ENCODE data around the gene ZBP1.

ZBP1 gene

DNA sequence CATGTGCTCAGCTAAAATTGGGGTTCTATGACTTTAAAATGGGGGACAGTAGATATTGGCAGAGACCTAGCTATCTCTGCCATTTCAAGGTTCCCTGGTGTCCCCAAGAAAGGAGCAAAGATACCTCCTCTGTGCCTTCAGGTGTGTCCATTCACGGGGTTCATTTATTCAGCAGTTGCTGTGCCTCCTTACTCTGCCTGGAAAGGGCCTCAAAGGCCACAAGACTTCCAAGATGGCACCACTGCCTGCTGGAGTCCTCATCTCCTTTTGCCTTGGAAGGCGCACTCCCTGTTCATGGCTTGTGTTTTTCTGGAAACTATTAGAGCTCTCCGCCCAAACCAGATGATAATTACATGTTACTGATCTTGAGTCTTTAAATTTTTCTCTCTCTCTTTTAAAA lies 3.9 kb upstream of the ZBP1 start:
- TF ChIP-seq CEBPB (IDR thresholded peaks at IDR 0.05) (no peak), YY1 (IDR thresholded peaks at IDR 0.05; ENCODE audit: low read depth) (no peak), EP300 (IDR thresholded peaks at IDR 0.05; ENCODE audit: borderline replicate concordance) (no peak), RAD21 (IDR thresholded peaks at IDR 0.05; ENCODE audit: low read depth) (no peak)
- TF ChIP-seq, protein P1, sequence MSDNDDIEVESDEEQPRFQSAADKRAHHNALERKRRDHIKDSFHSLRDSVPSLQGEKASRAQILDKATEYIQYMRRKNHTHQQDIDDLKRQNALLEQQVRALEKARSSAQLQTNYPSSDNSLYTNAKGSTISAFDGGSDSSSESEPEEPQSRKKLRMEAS (IDR thresholded peaks at IDR 0.05): no peak
- TF ChIP-seq, protein P2, sequence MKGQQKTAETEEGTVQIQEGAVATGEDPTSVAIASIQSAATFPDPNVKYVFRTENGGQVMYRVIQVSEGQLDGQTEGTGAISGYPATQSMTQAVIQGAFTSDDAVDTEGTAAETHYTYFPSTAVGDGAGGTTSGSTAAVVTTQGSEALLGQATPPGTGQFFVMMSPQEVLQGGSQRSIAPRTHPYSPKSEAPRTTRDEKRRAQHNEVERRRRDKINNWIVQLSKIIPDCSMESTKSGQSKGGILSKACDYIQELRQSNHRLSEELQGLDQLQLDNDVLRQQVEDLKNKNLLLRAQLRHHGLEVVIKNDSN (IDR thresholded peaks at IDR 0.05): no peak

DNA sequence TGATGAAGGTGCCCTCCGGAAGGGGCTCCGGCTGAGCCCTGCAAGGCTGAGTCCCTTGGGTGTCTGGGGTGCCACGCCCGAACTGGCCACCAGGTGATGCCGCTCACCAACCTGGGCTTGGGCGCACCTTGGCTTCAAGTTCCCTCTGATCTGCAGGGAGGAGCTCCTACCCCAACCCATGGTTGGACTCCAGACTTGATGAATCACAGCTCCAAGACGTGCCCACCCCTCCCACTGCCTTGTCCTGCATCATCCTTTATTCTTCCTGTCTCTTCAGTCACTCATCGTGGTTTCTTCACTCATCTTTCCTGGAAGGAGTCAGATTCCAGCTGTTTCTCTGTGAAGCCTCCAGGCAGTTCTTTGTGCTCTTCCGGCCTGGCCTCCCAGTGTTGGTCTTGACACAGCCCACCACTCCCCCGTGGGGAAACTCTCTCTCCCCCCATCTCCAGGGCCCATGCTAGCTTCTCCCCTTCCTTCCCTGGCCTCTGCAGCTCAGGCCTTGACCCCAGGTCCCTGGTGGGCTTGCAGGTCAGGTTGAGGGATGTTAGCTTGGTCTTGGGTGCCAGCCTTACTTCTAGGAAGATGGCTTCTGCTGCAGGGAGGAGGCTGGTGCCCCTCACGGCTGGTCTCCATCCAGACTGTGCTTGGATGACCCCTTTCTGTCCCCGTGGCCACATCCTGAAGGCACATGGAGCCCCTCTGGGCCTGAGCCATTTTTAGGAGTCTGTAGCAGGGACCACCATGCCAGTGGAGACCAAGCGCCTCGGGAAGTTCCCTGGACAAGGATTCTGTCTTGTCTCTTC lies 2.6 kb upstream of the ZBP1 start:
- TF ChIP-seq CEBPB (IDR thresholded peaks at IDR 0.05) (no peak), ZBTB7A (IDR thresholded peaks at IDR 0.05; ENCODE audit: low read depth) (no peak), RAD21 (IDR thresholded peaks at IDR 0.05; ENCODE audit: low read depth) (peak; percentile 91), CREB1 (IDR thresholded peaks at IDR 0.05; ENCODE audit: low read depth) (no peak), EP300 (IDR thresholded peaks at IDR 0.05; ENCODE audit: borderline replicate concordance) (no peak)
- TF ChIP-seq, protein P1 (IDR thresholded peaks at IDR 0.05): no peak

DNA sequence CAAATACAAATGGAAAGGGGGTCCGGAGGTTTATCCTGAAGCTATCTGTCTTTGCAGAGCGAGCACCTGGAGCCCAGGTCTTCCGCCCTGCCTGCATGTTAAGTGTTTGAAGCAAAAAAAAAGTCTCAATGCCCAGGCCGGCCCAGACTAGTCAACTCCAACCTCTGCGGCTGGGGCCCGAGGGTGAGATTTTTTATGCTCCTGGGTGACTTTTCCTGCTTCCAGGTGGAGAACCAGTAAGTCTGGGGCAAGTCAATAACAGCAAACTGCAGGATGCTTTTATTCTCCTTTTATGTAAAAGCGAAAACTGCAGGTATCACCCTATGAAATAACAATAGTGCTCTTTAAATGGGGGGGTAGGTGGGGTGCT lies 2.0 kb upstream of the ZBP1 start:
- TF ChIP-seq, protein P3, sequence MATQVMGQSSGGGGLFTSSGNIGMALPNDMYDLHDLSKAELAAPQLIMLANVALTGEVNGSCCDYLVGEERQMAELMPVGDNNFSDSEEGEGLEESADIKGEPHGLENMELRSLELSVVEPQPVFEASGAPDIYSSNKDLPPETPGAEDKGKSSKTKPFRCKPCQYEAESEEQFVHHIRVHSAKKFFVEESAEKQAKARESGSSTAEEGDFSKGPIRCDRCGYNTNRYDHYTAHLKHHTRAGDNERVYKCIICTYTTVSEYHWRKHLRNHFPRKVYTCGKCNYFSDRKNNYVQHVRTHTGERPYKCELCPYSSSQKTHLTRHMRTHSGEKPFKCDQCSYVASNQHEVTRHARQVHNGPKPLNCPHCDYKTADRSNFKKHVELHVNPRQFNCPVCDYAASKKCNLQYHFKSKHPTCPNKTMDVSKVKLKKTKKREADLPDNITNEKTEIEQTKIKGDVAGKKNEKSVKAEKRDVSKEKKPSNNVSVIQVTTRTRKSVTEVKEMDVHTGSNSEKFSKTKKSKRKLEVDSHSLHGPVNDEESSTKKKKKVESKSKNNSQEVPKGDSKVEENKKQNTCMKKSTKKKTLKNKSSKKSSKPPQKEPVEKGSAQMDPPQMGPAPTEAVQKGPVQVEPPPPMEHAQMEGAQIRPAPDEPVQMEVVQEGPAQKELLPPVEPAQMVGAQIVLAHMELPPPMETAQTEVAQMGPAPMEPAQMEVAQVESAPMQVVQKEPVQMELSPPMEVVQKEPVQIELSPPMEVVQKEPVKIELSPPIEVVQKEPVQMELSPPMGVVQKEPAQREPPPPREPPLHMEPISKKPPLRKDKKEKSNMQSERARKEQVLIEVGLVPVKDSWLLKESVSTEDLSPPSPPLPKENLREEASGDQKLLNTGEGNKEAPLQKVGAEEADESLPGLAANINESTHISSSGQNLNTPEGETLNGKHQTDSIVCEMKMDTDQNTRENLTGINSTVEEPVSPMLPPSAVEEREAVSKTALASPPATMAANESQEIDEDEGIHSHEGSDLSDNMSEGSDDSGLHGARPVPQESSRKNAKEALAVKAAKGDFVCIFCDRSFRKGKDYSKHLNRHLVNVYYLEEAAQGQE (IDR thresholded peaks at IDR 0.05; ENCODE audit: low read depth): no peak
- TF ChIP-seq EP300 (IDR thresholded peaks at IDR 0.05; ENCODE audit: borderline replicate concordance) (no peak), FOXM1 (IDR thresholded peaks at IDR 0.05; ENCODE audit: borderline replicate concordance, low read depth) (no peak), ZBTB7A (IDR thresholded peaks at IDR 0.05; ENCODE audit: low read depth) (no peak), TEAD4 (IDR thresholded peaks at IDR 0.05) (no peak)
- TF ChIP-seq, protein P1 (IDR thresholded peaks at IDR 0.05): no peak
- TF ChIP-seq, protein P2 (IDR thresholded peaks at IDR 0.05): no peak

DNA sequence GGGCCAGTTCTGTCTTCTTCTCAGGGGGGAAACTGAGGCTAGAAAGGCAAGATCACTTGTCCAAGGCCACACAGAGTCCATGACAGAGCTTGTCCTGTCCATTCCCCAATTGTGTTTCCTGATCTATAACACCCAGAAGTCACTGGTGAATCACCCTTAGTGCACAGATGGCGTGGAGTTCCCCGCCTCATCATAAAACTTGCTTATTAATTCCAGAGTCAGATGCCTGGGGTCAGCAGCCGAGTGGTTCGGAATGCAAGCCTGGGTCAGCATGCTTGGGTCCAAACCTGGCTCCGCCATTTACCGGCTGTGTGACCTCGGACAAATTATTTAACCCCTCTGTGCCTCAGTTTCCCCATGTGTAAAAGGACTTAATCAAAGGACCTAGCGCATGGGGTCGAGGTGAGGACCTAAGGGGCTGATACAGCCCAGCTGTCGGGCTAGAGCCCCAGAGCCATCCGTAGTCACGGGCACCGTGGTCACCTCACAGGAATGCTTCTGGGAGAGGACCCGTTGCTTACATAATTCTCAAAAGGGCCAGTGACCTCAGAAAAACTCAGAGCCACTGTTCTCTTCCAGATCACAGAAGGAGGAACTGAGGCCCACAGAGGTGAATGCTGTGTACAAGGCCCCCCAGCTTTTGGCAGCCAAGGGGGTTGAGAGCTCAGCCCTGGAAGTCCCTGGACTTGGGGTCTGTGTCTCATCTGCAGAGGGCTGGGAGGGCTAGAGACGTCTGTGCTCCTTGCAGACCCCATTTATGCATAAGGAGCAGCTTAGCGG lies 1.4 kb upstream of the ZBP1 start:
- TF ChIP-seq NFIC (IDR thresholded peaks at IDR 0.05) (no peak), RAD21 (IDR thresholded peaks at IDR 0.05; ENCODE audit: low read depth) (no peak), ZBTB7A (IDR thresholded peaks at IDR 0.05; ENCODE audit: low read depth) (no peak), YY1 (IDR thresholded peaks at IDR 0.05; ENCODE audit: low read depth) (no peak), CREB1 (IDR thresholded peaks at IDR 0.05; ENCODE audit: low read depth) (no peak), FOXM1 (IDR thresholded peaks at IDR 0.05; ENCODE audit: borderline replicate concordance, low read depth) (no peak), TCF12 (IDR thresholded peaks at IDR 0.05; ENCODE audit: low read depth) (no peak), EGR1 (IDR thresholded peaks at IDR 0.05) (no peak), CEBPB (IDR thresholded peaks at IDR 0.05) (no peak), TEAD4 (IDR thresholded peaks at IDR 0.05) (no peak), EP300 (IDR thresholded peaks at IDR 0.05; ENCODE audit: borderline replicate concordance) (no peak), TAF1 (IDR thresholded peaks at IDR 0.05; ENCODE audit: low read depth) (no peak)
- TF ChIP-seq, protein P1 (IDR thresholded peaks at IDR 0.05): no peak
- TF ChIP-seq, protein P3 (IDR thresholded peaks at IDR 0.05; ENCODE audit: low read depth): no peak
- TF ChIP-seq, protein P2 (IDR thresholded peaks at IDR 0.05): no peak

DNA sequence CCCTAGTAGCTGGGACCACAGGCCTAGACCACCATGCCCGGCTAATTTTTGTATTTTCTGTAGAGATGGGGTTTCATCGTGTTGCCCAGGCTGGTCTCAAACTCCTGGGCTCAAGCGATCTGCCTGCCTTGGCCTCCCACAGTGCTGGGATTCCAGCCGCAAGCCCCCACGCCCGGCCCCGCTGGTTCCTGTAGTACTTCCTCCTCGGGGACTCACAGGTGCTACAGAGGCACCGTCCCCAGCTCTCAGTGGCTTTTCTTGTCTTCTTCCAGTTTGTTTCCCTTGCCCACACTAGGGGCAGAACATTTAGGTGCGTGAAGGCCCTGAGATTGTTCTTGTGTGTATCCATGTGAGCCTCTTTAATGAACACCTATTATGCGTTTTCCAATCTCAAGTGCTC lies 773 bp upstream of the ZBP1 start:
- TF ChIP-seq RAD21 (IDR thresholded peaks at IDR 0.05; ENCODE audit: low read depth) (no peak), TAF1 (IDR thresholded peaks at IDR 0.05; ENCODE audit: low read depth) (no peak), ZBTB7A (IDR thresholded peaks at IDR 0.05; ENCODE audit: low read depth) (no peak), CEBPB (IDR thresholded peaks at IDR 0.05) (no peak)
- TF ChIP-seq, protein P3 (IDR thresholded peaks at IDR 0.05; ENCODE audit: low read depth): no peak
